DOHH2 (cell line): ENCODE results near the gene CLCN1.

Experiments
- CTCF ChIP-seq: fragments of 200-600 bp; sonication (generic); IDR thresholded peaks from one replicate; pipeline ENCODE4 v1.5.1; 2014; ENCODE audit warnings: antibody characterized with exemption, mild to moderate bottlenecking, low read depth, low read length; ENCODE audit not compliant: poor library complexity, severe bottlenecking
- EZH2phosphoT487 ChIP-seq: fragments of 200-600 bp; sonication (generic); IDR thresholded peaks from 2 replicates; pipeline ENCODE4 v1.6.1; 2017; ENCODE audit warnings: borderline replicate concordance, mild to moderate bottlenecking, antibody characterized with exemption, low read length, moderate library complexity, mixed read lengths

- no peak for TF ChIP-seq CTCF
- no peak for TF ChIP-seq EZH2phosphoT487
Measured at GRCh38 chr7:143385891-143386781, 70.2 kb downstream of the CLCN1 start.
